GM04503 (cell line): ENCODE measurements around the gene PLCL1.
"Not testable (repeated sequence)": the region's sequence is repeated elsewhere in the genome, so short reads cannot be mapped to it uniquely, and the experiment has no call there.

Experiments used
- DNase-seq: peaks from one replicate; pipeline ENCODE4 v3.0.0-alpha.2; 2012; ENCODE audit warnings: low read depth

PLCL1 gene

DNA sequence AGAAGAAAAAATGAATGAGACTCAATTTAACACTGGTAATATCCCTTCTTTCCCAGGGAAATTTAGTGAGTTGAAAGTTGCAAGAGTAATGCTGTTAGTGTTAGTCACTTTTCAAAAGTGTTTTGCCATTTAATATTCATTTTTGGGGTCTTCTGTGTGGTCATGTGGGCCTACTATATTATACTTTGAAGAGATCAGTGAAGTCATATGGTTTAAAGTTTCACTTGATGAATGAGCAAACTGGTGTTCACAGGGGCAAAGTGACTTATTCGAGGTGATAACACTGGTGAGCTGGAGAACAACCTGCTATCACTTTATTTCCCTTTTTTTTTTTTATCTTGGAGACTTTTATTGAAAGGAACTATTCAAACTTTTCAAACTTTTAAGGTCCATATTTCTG lies 196.0 kb downstream of the PLCL1 start:
- no peak for DNase-seq

DNA sequence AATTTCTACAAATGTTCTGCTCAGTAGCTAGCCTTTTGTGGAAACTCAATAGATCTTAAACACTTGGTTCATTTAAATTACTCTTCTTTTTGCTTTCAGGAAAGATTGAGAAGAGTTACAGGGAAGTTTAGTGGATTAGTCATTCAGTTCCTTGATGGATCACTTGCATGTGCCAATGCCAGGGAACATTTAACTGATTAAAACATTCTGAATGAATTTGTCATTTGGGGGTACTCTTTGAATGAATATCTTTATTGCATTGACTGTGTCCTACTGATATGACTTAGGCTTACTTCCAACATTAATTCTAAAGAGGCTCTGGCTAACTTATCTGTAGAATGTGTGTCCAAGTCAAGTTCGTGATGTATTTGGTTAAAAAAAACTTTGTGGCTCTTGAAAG lies 199.8 kb downstream of the PLCL1 start:
- DNase-seq, result no peak

DNA sequence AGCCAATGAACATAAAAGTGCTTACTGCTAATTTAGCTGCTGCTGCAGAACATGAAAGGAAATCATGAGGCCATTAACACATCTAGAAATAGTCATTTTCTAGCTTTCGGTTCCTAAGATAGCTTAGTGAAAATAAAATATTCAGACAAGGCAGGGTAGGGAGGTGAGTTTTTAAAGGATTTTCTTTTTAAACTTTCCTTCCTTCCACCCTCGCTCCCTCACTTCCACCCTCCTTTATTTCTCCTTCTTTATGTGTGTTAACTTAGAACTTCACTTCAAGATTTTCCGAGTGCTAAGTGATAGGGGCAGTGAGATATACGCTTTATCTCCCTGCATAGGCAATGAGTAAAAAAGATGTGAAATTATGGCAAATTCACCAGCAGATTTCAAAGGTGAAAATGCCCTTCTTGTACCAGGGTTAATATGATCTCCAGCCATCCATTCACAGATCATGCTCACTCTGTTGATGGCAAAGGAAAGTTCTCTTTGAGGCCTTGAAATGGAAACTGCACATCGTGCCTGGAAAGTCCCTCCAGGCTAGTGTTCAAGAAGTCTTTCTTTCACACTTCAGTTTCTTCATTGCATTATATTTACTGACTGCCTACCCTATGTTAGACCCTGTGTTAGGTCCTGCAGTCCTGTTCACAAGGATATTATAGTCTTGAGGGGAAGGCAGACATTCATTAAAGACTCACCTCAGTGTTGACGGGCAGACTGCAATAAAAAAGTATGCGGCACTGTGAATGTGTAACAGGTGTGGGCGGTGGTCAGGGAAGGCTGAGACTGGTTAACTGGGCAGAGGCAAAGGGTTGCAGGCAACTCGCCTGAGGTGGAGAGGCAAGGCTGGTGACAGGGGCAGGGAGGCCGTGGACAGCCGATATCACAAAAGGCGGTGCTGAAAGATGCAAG lies 200.8 kb downstream of the PLCL1 start:
- DNase-seq, result no peak

DNA sequence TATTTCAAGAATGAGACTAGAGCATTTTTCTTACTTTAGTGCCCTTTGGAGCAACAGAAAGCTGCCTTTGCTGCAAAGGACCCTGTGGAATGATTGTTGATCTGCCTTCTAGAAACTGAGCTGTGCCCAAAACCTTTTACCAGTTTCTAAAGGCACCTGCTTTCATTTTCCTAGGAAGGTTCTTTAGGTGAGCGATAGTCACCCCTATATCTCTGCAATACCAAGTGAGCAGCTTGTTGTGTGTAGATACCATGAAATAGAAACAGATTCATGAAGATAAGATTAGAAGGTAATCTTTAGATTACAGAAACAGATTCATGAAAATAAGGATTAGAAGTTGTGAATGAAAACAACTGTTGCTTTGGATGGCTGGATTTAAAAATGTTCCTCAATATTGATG lies 202.3 kb downstream of the PLCL1 start:
- no peak for DNase-seq

DNA sequence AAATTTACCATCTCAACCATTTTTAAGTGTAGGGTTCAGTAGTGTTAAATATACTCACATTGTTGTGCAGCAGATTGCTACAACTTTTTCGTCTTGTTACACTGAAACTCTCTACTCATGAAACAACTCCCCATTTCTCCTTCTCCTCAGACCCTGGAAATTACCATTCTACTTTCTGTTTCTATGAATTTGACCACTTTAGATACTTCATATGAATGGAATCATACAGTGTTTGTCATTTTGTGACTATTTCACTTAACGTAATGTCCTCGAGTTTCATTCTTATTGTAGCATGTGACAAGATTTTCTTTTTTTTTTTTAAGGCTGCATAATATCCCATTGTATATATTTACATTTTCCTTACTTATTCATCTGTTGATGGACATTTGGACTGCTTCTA lies 203.8 kb downstream of the PLCL1 start:
- no peak for DNase-seq

DNA sequence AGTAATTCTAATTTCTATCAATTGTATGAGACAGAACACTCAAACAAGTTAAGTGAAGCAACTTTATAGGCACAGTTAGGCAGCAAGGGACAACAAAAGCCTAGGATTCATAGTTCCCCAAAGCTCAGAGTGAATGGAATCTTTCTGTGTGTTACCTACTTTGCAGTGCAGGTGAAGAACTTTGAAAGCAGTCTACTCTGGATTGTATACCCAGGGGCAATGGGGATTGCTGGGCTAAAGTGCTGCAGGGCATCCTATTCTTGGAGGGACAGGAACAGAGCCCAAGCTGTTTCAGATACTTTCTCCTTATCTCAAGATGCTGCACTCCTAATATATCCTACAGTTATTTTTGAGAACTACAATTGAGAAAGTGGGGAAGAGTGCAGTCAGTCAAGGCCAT lies 207.6 kb downstream of the PLCL1 start:
- no peak for DNase-seq

DNA sequence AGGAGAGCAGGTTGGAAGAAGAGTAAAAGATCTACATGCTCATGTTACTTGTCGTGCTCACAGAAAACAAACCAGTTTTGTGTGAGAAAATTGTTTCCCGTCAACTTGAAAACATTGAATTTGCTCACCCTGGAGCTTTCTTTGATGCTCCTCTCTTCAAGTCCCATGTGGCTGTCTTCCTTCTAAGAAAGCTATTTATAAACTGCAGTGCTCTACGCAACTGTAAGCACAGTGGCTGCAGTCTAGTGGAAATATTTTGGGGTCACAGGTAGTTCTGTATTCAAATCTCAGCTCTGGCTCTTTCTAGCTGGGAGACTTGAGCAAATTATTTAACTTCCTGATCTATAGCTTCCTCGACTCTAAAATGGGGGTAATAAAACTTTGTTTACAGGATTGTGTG lies 211.8 kb downstream of the PLCL1 start:
- no peak for DNase-seq

DNA sequence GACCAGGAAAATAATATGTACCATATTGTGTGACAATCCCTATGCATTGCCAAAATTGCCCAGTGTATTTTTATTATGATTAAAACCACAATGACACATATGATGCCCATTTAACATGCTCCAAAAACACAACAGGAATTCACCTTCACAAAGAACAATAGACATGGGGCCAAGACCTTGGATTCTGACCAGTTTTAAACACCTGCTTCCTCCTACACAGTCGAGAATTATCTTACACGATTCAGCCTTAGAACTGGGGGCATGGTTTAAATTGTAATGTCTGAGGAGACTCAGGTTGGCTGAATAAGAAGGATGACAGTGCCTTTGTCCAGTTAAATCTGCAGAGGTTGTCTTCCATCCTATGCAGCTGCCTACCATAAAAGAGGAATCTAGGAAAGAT lies 212.7 kb downstream of the PLCL1 start:
- no peak for DNase-seq

DNA sequence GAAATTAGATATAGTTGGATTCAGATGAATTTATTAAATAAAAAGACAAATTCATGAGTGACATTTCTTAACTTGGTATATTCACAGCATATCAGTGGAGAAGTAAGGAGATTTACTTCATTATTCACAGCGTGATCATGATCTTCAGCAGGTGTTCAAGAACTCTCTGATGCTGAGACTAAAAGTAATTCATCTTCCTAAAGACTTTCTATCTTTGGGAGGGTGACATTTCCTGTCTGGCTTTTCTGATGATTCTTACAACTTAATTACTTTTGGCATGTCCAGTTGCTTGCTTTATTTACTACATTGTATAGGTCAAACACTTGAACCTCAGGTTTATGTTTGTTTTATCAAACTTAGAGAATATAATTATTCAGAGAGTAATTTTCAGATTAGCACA lies 224.6 kb downstream of the PLCL1 start:
- no peak for DNase-seq

DNA sequence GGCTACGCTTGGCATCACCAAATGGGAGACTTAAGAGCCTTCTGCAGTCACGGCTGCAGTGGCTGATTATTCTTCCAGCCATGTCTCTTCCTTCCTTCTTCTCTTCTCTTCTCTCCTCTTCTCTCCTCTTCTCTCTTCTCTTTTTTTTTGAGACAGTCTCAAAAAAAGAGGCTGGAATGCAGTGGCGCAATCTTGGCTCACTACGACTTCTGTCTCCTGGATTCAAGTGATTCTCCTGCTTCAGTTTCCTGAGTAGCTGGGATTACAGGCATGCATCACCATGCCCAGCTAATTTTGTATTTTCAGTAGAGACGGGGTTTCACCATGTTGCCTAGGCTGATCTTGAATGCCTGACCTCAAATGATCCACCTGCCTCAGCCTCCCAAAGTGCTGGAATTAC lies 225.2 kb downstream of the PLCL1 start:
- DNase-seq, result not testable (repeated sequence)

DNA sequence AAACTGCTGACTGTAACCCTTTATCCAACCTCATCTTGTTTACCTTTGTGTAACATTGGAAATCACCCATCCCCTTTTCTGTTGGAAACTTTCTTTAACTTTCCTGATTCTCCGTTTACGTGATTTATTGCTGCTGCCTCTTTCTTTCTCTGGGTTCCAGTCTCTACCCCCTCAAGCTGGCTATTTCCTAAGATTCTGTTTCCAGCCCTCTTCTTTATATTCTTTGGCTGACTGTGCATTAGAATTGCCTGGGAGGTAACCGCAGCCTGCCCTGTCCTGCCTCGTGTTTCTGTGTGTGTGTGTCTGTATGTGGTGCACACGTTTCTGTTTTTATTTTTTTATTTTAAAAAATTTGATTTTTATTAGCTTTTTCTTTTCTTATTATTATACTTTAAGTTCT lies 229.2 kb downstream of the PLCL1 start:
- DNase-seq, result no peak

DNA sequence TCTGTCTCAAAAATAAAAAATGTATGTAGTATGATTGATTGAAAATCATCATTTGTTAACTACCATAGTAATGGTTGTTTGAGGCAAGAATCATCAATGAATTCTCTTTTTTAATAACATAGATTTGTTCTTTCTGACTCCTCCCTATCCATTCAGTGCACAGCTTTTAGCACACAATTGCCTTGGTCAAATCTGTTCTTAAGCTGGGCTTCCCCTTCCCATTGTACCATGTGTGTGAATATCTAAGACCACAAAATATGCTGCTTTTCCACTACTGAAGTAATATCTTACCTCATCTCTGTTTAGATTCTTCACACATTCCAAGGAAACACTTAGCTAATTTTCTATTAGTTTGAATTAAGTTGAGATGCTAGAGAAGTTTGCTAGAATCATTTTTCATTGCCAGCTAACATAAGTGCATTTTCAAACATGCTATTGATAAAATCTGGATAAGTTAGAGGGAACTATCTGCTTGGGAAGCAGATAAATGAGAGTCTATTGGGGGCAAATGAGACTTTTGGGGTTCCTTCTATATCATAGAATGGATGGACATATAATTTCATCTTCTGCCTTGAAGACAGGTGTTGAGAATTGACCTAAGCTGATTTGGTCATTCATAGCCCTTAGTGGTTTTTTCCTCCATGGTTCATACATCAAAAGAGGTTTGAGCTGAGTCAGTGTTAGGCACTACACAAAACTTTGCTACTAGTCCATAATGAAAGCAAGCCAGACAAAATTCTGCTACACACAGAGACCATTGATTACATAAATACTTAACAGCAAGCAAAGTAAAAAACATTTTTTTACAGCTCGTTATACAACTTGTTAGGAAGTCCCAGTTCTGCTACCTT lies 231.9 kb downstream of the PLCL1 start:
- DNase-seq, result no peak

DNA sequence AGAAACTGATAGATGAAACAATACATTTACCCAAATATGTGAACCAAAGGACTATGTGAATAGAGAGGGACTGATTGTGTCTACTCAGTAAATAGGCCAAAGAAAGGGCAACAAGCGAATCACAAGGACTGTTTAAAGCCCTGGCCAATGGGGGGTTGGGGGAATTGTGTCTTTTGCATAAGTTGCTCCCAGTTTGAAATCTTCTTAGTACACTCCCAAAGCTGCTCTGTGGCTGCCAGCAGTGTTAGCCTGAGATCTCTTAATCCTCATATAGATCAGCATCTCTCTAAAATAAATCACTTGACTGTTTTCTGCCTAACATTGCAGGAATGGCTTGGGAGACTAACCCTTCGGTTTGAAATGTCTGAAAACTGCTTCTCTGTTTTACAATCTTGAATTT lies 236.4 kb downstream of the PLCL1 start:
- no peak for DNase-seq

DNA sequence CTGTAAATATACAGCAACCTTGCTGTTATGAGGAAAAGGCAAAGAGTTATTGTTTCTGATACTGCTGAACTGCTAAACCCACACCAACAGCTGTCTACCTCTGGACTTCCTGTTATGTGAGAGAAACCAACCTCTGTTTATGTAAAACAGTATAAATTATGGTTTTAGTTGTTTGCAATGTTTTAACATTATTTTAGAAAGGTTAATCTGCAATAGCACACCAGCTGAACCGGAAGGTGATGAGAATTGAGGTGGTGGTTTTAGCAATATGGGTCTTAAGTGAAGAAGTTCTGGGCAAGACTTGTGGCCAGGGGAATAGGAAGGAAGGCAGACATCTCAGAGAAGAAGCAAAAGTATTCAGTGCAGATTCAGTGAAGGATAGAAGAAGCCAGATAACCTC lies 237.8 kb downstream of the PLCL1 start:
- DNase-seq, result no peak

DNA sequence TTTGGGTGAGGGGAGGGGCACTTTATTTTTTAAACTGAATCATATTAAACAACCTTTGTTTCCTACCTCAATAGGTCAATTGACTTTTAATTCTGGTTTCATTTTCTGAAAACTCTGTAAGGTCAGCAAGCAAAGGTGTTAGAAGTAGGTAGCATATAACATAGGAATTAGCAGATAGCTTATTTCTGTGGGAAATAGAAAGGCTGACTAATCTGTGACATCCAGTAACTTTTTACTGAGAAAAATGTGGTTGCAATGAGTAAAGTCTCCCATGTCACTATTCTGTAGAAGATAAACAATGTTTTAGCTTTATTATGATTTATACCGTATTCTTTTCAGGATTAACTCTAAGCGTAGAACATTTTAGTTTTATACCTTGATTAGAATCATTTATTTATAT lies 240.4 kb downstream of the PLCL1 start:
- DNase-seq, result no peak

DNA sequence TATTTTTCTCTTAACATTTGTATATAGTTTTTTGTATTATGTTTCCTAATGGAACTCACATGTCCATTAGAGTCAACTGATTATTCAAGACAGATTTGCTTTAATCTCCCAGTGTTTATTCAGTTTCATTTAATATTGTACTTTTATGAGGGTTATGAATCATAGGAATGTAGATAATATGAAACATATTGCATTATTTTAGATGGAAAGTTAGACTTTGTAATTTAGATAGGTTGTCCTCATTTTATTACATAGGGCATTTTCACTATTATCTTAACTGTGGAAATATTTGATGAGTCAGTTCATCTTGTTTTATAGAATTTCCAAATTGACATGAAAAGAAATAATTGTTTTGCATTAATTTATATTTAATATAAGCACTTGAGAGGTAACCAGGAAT lies 240.8 kb downstream of the PLCL1 start:
- no peak for DNase-seq

DNA sequence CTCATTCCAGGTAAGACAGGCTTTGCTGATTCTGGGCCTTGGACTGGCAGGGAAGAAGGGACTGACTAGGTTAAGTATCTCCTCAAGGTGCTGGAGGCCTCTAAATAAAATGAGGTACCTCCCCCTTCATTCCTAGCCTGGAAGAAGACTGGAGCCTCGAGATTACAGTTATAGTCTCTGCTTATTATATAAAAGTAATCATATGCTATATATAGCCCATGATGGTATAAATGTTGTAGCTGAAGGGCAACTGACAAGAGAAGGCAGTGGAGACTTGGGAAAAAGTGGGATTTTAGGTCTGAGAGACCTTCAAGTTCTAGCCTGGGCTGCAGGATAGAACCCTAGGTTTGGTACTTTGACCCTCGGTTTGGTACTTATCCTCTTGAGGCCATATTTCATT lies 248.3 kb downstream of the PLCL1 start:
- DNase-seq, result no peak

DNA sequence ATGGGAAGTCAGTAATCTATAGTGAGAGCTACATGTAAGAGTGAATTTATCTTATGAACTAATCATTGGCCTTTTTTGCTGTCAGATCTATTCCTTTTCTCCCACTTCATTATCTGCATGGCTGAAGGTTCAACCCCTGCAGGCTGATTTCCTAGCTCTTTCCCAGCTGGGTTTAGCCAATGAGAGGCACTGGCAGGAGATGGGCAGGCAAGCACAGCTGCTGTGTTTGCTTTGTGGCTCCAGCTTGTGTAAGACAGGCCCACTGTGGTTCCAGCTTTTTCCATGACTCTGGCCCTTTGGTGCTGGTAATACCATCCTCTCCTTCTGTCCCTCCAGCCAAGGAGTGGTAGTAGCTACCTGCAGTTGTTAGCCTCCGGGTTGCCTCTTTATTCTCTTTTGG lies 248.8 kb downstream of the PLCL1 start:
- DNase-seq, result no peak

DNA sequence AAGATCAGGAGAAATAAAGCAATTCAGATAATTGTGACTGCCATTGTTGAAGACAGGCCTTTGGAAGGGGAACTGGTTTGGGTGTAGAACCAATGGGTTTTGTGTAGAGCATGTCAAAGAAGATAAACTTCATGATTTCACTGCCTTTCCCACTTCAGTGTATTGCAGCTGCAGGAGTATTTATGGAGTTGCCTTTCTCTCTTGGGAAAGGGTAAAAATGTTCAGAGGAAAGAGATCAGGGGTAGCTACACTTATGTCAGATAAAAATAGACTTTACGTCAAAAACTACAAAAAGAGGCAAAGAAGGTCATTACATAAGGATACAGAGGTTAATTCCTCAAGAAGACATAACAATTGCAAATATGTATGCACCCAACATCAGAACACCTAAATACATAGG lies 249.4 kb downstream of the PLCL1 start:
- DNase-seq, result no peak

DNA sequence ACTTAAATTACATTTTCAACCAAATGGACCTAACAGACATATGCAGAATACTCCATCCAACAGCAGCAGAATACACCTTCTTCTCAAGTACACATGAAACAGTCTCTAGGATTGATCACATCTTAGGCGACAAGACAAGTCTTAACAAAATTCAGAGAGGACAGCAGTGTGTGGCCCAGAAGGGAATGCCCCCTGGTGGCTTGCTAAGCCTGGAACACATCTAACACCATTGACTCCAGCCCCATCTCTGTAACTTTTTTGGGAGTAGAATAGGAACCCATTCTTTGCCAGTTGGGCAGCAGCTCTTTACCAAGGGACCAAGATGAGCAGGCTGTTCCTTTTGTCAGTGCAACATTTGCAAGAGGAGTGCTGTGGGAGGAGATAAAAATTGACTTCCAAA lies 249.9 kb downstream of the PLCL1 start:
- peak; percentile 3 for DNase-seq

DNA sequence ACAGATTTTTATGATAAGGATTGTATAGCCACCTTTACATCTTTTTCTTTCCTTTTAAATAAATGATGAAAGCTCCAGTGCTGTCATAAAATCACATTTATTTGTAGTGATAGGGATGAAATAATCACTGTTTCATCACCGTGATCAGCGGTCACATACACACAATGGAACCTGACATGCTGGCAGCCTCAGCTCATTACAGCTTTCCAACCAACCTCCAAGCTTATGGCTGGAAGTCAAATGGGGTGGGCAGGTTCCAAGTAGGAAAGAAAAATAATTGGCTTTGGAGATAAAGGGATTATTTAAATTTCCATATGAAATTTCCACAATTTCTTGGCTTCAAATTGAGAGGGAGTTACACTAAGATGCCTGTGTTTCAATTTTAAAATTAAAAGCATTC lies 251.3 kb downstream of the PLCL1 start:
- DNase-seq, result no peak

DNA sequence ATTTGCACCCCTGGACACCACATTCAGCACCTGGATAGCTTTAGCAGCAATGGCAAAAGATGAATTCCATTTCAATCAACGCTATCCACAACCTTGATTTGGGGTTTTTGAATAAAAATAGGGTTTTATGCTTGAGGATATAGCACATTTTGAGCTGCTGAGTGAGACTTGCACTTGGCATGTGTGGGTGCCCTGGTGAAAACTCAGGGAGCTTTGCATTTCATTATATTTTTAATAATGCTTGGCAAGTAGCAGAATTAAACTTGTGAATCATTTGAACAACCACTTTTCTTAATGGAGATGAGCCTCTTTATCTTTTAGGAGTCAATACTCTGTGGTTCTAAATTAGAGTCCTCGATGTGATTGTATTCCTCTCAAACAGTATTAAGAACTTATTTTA lies 252.4 kb downstream of the PLCL1 start:
- DNase-seq, result no peak

DNA sequence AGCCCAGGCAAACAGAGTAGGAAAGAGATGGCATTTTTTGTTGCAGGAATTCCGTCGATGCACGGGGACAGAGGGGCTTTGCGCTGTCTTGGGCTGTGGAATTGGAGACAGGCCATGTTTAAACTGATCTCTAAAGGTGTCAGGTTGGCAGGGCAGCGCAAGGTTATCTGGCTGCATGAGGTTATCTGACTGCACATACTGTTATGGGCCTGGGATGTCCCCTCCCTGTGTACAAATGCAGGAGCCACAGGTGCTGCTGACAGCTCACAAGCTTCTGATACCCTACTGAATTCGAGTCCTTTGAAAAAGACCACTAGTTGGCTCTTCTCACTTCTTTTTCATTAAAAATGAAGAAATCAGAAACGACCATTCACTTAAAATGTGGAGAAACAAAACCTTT lies 255.4 kb downstream of the PLCL1 start:
- DNase-seq, result no peak
